Hepatocyte (in vitro differentiated cells): ENCODE results near the gene GFPT2.

Experiments
- EZH2phosphoT487 ChIP-seq: fragments of 200-600 bp; sonication (generic); IDR thresholded peaks from one replicate; pipeline ENCODE4 v1.6.1; 2018; ENCODE audit warnings: antibody characterized with exemption, mild to moderate bottlenecking, low read depth, moderate library complexity; ENCODE audit not compliant: unreplicated experiment, severe bottlenecking
- TF ChIP-seq, protein P1 (sequence below): fragments of 200-600 bp; sonication (generic); IDR thresholded peaks from 2 replicates; pipeline ENCODE4 v1.5.1; 2016; ENCODE audit warnings: antibody characterized with exemption, mild to moderate bottlenecking; ENCODE audit not compliant: poor library complexity

- TF ChIP-seq EZH2phosphoT487, result no peak
- TF ChIP-seq, protein P1, sequence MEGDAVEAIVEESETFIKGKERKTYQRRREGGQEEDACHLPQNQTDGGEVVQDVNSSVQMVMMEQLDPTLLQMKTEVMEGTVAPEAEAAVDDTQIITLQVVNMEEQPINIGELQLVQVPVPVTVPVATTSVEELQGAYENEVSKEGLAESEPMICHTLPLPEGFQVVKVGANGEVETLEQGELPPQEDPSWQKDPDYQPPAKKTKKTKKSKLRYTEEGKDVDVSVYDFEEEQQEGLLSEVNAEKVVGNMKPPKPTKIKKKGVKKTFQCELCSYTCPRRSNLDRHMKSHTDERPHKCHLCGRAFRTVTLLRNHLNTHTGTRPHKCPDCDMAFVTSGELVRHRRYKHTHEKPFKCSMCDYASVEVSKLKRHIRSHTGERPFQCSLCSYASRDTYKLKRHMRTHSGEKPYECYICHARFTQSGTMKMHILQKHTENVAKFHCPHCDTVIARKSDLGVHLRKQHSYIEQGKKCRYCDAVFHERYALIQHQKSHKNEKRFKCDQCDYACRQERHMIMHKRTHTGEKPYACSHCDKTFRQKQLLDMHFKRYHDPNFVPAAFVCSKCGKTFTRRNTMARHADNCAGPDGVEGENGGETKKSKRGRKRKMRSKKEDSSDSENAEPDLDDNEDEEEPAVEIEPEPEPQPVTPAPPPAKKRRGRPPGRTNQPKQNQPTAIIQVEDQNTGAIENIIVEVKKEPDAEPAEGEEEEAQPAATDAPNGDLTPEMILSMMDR, result no peak
Measured at GRCh38 chr5:180289966-180290365, 63.2 kb downstream of the GFPT2 start.
